HCT116 (cell line): ENCODE measurements around the gene CHST8. TPM values are rescaled to one million over a fixed set of nuclear protein-coding genes. Genes with fewer than 3 reads are reported as not detected.

Source experiments
- ATAC-seq: fragments of 200-7000 bp; cut with Tn5 transposase; 2 replicates; pipeline ENCODE4 v1.9.1; 2020; ENCODE audit warnings: mild to moderate bottlenecking, moderate library complexity
- BruUV-seq: library from RNA; stranded (reverse); fragments of 400-500 nt; replicated peaks from 2 replicates; lab custom pipeline; 2021; lab: Mats Ljungman, UMichigan
- CTCF ChIA-PET: fragments of 300-600 bp; sonication (Branson Sonifier 250); formaldehyde crosslinking; loops from one replicate; lab custom pipeline; 2021; ENCODE audit warnings: antibody characterized with exemption; lab: Charles Lee
- POLR2A ChIA-PET: fragments of 300-600, 350-600 bp; sonication (Branson Sonifier 250); formaldehyde crosslinking; loops from one replicate; lab custom pipeline; 2021; ENCODE audit warnings: antibody characterized with exemption; lab: Charles Lee
- RAD21 ChIA-PET, 2 experiments: fragments of 300-600 bp; sonication (Branson Sonifier 250); formaldehyde crosslinking; loops; one replicate each; lab custom pipeline; 2023; ENCODE audit warnings: low total read pairs in 2 of 2; ENCODE audit not compliant: uncharacterized antibody in 2 of 2, unreplicated experiment in 2 of 2, low non-redundant PET in 1 of 2; lab: Charles Lee
- DNase-seq: peaks from one replicate; pipeline ENCODE4 v3.0.0-alpha.2; 2010; ENCODE audit warnings: low read depth, low spot score
- H2AFZ ChIP-seq: fragments of 200-600 bp; shearing (Covaris generic), sonication (generic); 2 replicates; pipeline ENCODE4 v1.6.1; 2017; ENCODE audit warnings: low read depth, mixed run types, mixed read lengths, antibody characterized with exemption, low read length; ENCODE audit not compliant: poor library complexity, severe bottlenecking
- H3K27ac ChIP-seq: 2 replicates; pipeline ENCODE4 v1.5.1; 2012; ENCODE audit warnings: low read depth, low read length
- H3K27me3 ChIP-seq: fragments of 200-600 bp; sonication (generic); 2 replicates; pipeline ENCODE4 v1.6.1; 2016; ENCODE audit warnings: mixed run types, low read length, mixed read lengths; ENCODE audit not compliant: insufficient read depth
- H3K36me3 ChIP-seq, 2 experiments: fragments of 200-500 bp in 1 of 2; fragments of 200-600 bp in 1 of 2; sonication (Bioruptor generic) in 1 of 2; sonication (generic) in 1 of 2; 2 replicates each; pipeline versions ENCODE4 v1.5.1 to v1.6.1; 2014 to 2016; ENCODE audit warnings: low read length in 2 of 2, inconsistent platforms in 1 of 2, mixed read lengths in 1 of 2, mixed run types in 1 of 2; ENCODE audit not compliant: insufficient read depth in 2 of 2, control insufficient read depth in 1 of 2
- H3K4me1 ChIP-seq, 2 experiments: fragments of 200-600 bp in 1 of 2; sonication (generic) in 1 of 2; 2 replicates each; pipeline versions ENCODE4 v1.5.1 to v1.6.1; 2012 to 2017; ENCODE audit warnings: low read length in 2 of 2, inconsistent platforms in 1 of 2, mild to moderate bottlenecking in 1 of 2, mixed read lengths in 1 of 2, mixed run types in 1 of 2, moderate library complexity in 1 of 2; ENCODE audit not compliant: insufficient read depth in 2 of 2, control insufficient read depth in 1 of 2
- H3K4me2 ChIP-seq: fragments of 200-600 bp; sonication (generic); 2 replicates; pipeline ENCODE4 v1.6.1; 2017; ENCODE audit warnings: mixed run types, low read length, mixed read lengths
- H3K4me3 ChIP-seq, 2 experiments: fragments of 200-600 bp in 1 of 2; sonication (generic) in 1 of 2; replicated peaks in 1 of 2; 2 replicates each; pipeline ENCODE4 v1.5.1; 2011 to 2016; ENCODE audit warnings: low read length in 2 of 2, control low read depth in 1 of 2, low read depth in 1 of 2, mild to moderate bottlenecking in 1 of 2, mixed read lengths in 1 of 2, mixed run types in 1 of 2
- H3K79me2 ChIP-seq: fragments of 200-600 bp; sonication (generic); 2 replicates; pipeline ENCODE4 v1.6.1; 2017; ENCODE audit warnings: mild to moderate bottlenecking, mixed run types, low read length, moderate library complexity, mixed read lengths; ENCODE audit not compliant: insufficient read depth
- H3K9ac ChIP-seq: fragments of 200-600 bp; sonication (generic); 2 replicates; pipeline ENCODE4 v1.6.1; 2016; ENCODE audit warnings: low read length, mixed read lengths
- H3K9me2 ChIP-seq: fragments of 200-600 bp; sonication (generic), shearing (Covaris generic); 2 replicates; pipeline ENCODE4 v1.6.1; 2017; ENCODE audit warnings: mixed run types, mild to moderate bottlenecking, moderate library complexity; ENCODE audit not compliant: insufficient read depth
- H3K9me3 ChIP-seq, 2 experiments: fragments of 200-500 bp in 1 of 2; fragments of 200-600 bp in 1 of 2; sonication (Bioruptor generic) in 1 of 2; sonication (generic) in 1 of 2; 2 replicates each; pipeline ENCODE4 v1.6.1; 2014 to 2017; ENCODE audit warnings: low read length in 2 of 2, mixed read lengths in 2 of 2, inconsistent platforms in 1 of 2, low read depth in 1 of 2, mild to moderate bottlenecking in 1 of 2, mixed run types in 1 of 2, moderate library complexity in 1 of 2; ENCODE audit not compliant: control insufficient read depth in 1 of 2, insufficient read depth in 1 of 2
- H4K20me1 ChIP-seq: fragments of 200-600 bp; sonication (generic), shearing (Covaris generic); 2 replicates; pipeline ENCODE4 v1.6.1; 2017; ENCODE audit warnings: mixed run types, mild to moderate bottlenecking, moderate library complexity; ENCODE audit not compliant: insufficient read depth
- ATF3 ChIP-seq: IDR thresholded peaks from 2 replicates; pipeline ENCODE4 v1.6.1; 2012
- CBX3 ChIP-seq: IDR thresholded peaks from 2 replicates; pipeline ENCODE4 v1.6.1; 2012; ENCODE audit warnings: low read depth
- CEBPB ChIP-seq: IDR thresholded peaks from 2 replicates; pipeline ENCODE4 v1.6.1; 2012; ENCODE audit warnings: low read depth
- CTCF ChIP-seq, 3 experiments: fragments of 200-600 bp in 1 of 3; sonication (generic) in 1 of 3; IDR thresholded peaks in 2 of 3; conservative IDR thresholded peaks in 1 of 3; 2 replicates each; pipeline ENCODE4 v1.5.1; 2012 to 2017; ENCODE audit warnings: low read depth in 2 of 3, low read length in 2 of 3, antibody characterized with exemption in 1 of 3, borderline replicate concordance in 1 of 3, control low read depth in 1 of 3, mild to moderate bottlenecking in 1 of 3, mixed read lengths in 1 of 3, mixed run types in 1 of 3, moderate library complexity in 1 of 3; ENCODE audit not compliant: insufficient read depth in 1 of 3
- EGR1 ChIP-seq: IDR thresholded peaks from 2 replicates; pipeline ENCODE4 v1.6.1; 2012; ENCODE audit warnings: low read depth
- EZH2 ChIP-seq: fragments of 200-600 bp; sonication (generic); IDR thresholded peaks from 2 replicates; pipeline ENCODE4 v1.6.1; 2017; ENCODE audit warnings: antibody characterized with exemption, mixed run types
- EZH2phosphoT487 ChIP-seq: fragments of 200-600 bp; IDR thresholded peaks from 2 replicates; pipeline ENCODE4 v1.6.1; 2018; ENCODE audit warnings: antibody characterized with exemption, borderline replicate concordance
- FOSL1 ChIP-seq: IDR thresholded peaks from 2 replicates; pipeline ENCODE4 v1.6.1; 2012; ENCODE audit warnings: low read depth
- POLR2AphosphoS5 ChIP-seq: IDR thresholded peaks from 2 replicates; pipeline ENCODE4 v1.6.1; 2011; ENCODE audit warnings: mild to moderate bottlenecking, low read depth, low read length, moderate library complexity
- REST ChIP-seq: IDR thresholded peaks from 2 replicates; pipeline ENCODE4 v1.6.1; 2012; ENCODE audit warnings: low read depth
- SP1 ChIP-seq: IDR thresholded peaks from 2 replicates; pipeline ENCODE4 v1.6.1; 2012; ENCODE audit warnings: low read depth
- SRF ChIP-seq: IDR thresholded peaks from 2 replicates; pipeline ENCODE4 v1.6.1; 2012; ENCODE audit warnings: low read depth
- TCF7L2 ChIP-seq: IDR thresholded peaks from 2 replicates; pipeline ENCODE4 v1.7.0; 2011; ENCODE audit warnings: borderline replicate concordance, inconsistent platforms; ENCODE audit not compliant: insufficient read depth, insufficient read length; ENCODE audit errors: extremely low read depth
- YY1 ChIP-seq: IDR thresholded peaks from 2 replicates; pipeline ENCODE4 v1.6.1; 2011; ENCODE audit warnings: low read length, low read depth, moderate library complexity, mild to moderate bottlenecking; ENCODE audit not compliant: insufficient replicate concordance; ENCODE audit errors: extremely low read depth
- ZBTB33 ChIP-seq: IDR thresholded peaks from 2 replicates; pipeline ENCODE4 v1.6.1; 2011; ENCODE audit warnings: mild to moderate bottlenecking, low read length, moderate library complexity; ENCODE audit not compliant: insufficient replicate concordance; ENCODE audit errors: extremely low read depth
- intact Hi-C: fragments of 100-400 bp; cut with micrococcal nuclease; formaldehyde crosslinking; loops from 2 replicates; pipeline ENCODE4 v1.10.0; 2022
- total RNA-seq: library from RNA; stranded (reverse); gene quantifications from one replicate; pipeline ENCODE4 v1.2.1, GENCODE V29; 2021; ENCODE audit not compliant: unreplicated experiment

Gene CHST8
- total RNA-seq, 1 experiment from 2014 or later, result not detected

GRCh38 chr19:33781415-33781935 is 159.7 kb downstream of the CHST8 start:
- H3K4me1 ChIP-seq, result peaks cover 0 to 4% of the 10 kb centered on the region in 2 experiments; a peak in 1 of 4 replicates
- CTCF ChIA-PET, result no interaction called here
- no peaks in the 10 kb centered on the region for H4K20me1 ChIP-seq
- H3K79me2 ChIP-seq, result no peaks in the 10 kb centered on the region
- H3K36me3 ChIP-seq, result no peaks in the 10 kb centered on the region
- no peak for ATAC-seq
- POLR2A ChIA-PET, result no interaction called here
- H3K27ac ChIP-seq, result no peak overlapping the region
- no peak overlapping the region for H2AFZ ChIP-seq
- no peaks in the 10 kb centered on the region for H3K9me2 ChIP-seq
- RAD21 ChIA-PET, result no interaction called here
- BruUV-seq, result no TSS peak
- no peaks in the 10 kb centered on the region for H3K9me3 ChIP-seq
- H3K4me3 ChIP-seq, result no peak overlapping the region
- H3K4me2 ChIP-seq, result no peak overlapping the region
- no peak for DNase-seq
- no peak for TF ChIP-seq ZBTB33
- no peak for TF ChIP-seq CEBPB
- no peak for TF ChIP-seq FOSL1
- TF ChIP-seq EZH2phosphoT487, result no peak
- no peak for TF ChIP-seq YY1
- TF ChIP-seq SRF, result no peak
- TF ChIP-seq TCF7L2, result no peak
- no peak for TF ChIP-seq SP1
- no peak for TF ChIP-seq EGR1
- no peak for TF ChIP-seq POLR2AphosphoS5
- no peak for TF ChIP-seq CTCF (IDR thresholded peaks at IDR 0.05 in 2 of 3, conservative IDR thresholded peaks at IDR 0.05 in 1 of 3; ENCODE audit: borderline replicate concordance in 1 of 3, insufficient read depth in 1 of 3, low read depth in 2 of 3, low read length in 2 of 3)
- TF ChIP-seq REST, result no peak
- TF ChIP-seq EZH2, result no peak
- no peak for TF ChIP-seq ATF3
- no peak for TF ChIP-seq CBX3
- intact Hi-C loops, result no loop called here
- H3K27me3 ChIP-seq, result no peaks in the 10 kb centered on the region
- no peak overlapping the region for H3K9ac ChIP-seq
